PC-9 (cell line): ENCODE results near the gene ZSCAN5B. TPM values are rescaled to one million over a fixed set of nuclear protein-coding genes. Genes with fewer than 3 reads are reported as not detected.
A peak's percentile ranks its signal among the peaks of the same experiment; 100 is the strongest.
"Not testable (repeated sequence)": the region's sequence is repeated elsewhere in the genome, so short reads cannot be mapped to it uniquely, and the experiment has no call there.

Experiments used
- Bru-seq: library from RNA; stranded (reverse); fragments of 400-500 nt; gene quantifications from one replicate; lab custom pipeline; 2021; lab: Mats Ljungman, UMichigan
- BruChase-seq, 2 experiments: library from RNA; stranded (reverse); fragments of 400-500 nt; gene quantifications; one replicate each; lab custom pipeline; 2021; lab: Mats Ljungman, UMichigan
- BruUV-seq: library from RNA; stranded (reverse); fragments of 400-500 nt; replicated peaks from 2 replicates; lab custom pipeline; 2021; lab: Mats Ljungman, UMichigan
- CTCF ChIA-PET: fragments of 300-600 bp; sonication (Branson Sonifier 250); formaldehyde crosslinking; loops from one replicate; lab custom pipeline; 2022; ENCODE audit warnings: antibody characterized with exemption; lab: Charles Lee
- POLR2A ChIA-PET: fragments of 300-600 bp; sonication (Branson Sonifier 250); formaldehyde crosslinking; loops from one replicate; lab custom pipeline; 2022; ENCODE audit warnings: antibody characterized with exemption; ENCODE audit not compliant: unreplicated experiment; lab: Charles Lee
- DNase-seq, 2 experiments: peaks; one replicate each; pipeline versions ENCODE4 v3.0.0 to v3.0.0-alpha.2; 2015 to 2022; ENCODE audit warnings: mixed read lengths in 1 of 2
- H2AFZ ChIP-seq: fragments of 200-600 bp; sonication (generic); 2 replicates; pipeline ENCODE4 v1.8.1; 2017; ENCODE audit warnings: antibody characterized with exemption
- H3F3A ChIP-seq: fragments of 200-600 bp; sonication (generic); 2 replicates; pipeline ENCODE4 v1.8.1; 2017; ENCODE audit warnings: antibody characterized with exemption, mild to moderate bottlenecking, low read depth; ENCODE audit not compliant: insufficient read depth
- H3K27ac ChIP-seq: fragments of 200-600 bp; sonication (generic); 2 replicates; pipeline ENCODE4 v1.6.1; 2016; ENCODE audit warnings: mixed run types
- H3K27me3 ChIP-seq: fragments of 200-600 bp; sonication (generic); 2 replicates; pipeline ENCODE4 v1.6.1; 2016; ENCODE audit warnings: low read depth, mixed run types; ENCODE audit not compliant: insufficient read depth
- H3K36me3 ChIP-seq: fragments of 200-600 bp; sonication (generic); 2 replicates; pipeline ENCODE4 v1.6.1; 2016; ENCODE audit warnings: low read depth, mixed run types
- H3K4me1 ChIP-seq: fragments of 200-600 bp; sonication (generic); replicated peaks from 2 replicates; pipeline ENCODE4 v1.6.1; 2016; ENCODE audit warnings: mixed run types; ENCODE audit not compliant: insufficient read depth
- H3K4me2 ChIP-seq: fragments of 200-600 bp; sonication (generic); 2 replicates; pipeline ENCODE4 v1.6.1; 2017; ENCODE audit warnings: mixed run types
- H3K4me3 ChIP-seq: fragments of 200-600 bp; sonication (generic); 2 replicates; pipeline ENCODE4 v1.6.1; 2016; ENCODE audit warnings: mixed run types
- H3K79me2 ChIP-seq: fragments of 200-600 bp; sonication (generic); 2 replicates; pipeline ENCODE4 v1.6.1; 2017; ENCODE audit warnings: low read depth, mixed run types
- H3K9me2 ChIP-seq: fragments of 200-600 bp; sonication (generic); 2 replicates; pipeline ENCODE4 v1.8.1; 2017; ENCODE audit warnings: mild to moderate bottlenecking; ENCODE audit not compliant: insufficient read depth
- H3K9me3 ChIP-seq: fragments of 200-600 bp; sonication (generic); 2 replicates; pipeline ENCODE4 v1.8.1; 2016; ENCODE audit warnings: low read depth; ENCODE audit not compliant: insufficient read depth
- H4K20me1 ChIP-seq: fragments of 200-600 bp; sonication (generic); 2 replicates; pipeline ENCODE4 v1.8.1; 2017; ENCODE audit not compliant: insufficient read depth
- EZH2 ChIP-seq: fragments of 200-600 bp; sonication (generic); IDR thresholded peaks from 2 replicates; pipeline ENCODE4 v1.8.0; 2017; ENCODE audit warnings: antibody characterized with exemption, low read depth
- intact Hi-C: fragments of 100-400 bp; cut with micrococcal nuclease; formaldehyde crosslinking; loops from one replicate; pipeline ENCODE4 v1.10.0; 2022; ENCODE audit not compliant: unreplicated experiment
- long read RNA-seq: library from polyadenylated mRNA; stranded (forward); transcript quantifications from one replicate; pipeline ENCODE4 v2.0.0, GENCODE V29; 2022
- total RNA-seq: library from RNA; stranded (reverse); gene quantifications from 2 replicates; pipeline ENCODE4 v1.2.3, GENCODE V29; 2021
- TF ChIP-seq, protein P1 (sequence below): fragments of 200-600 bp; sonication (generic); conservative IDR thresholded peaks from 2 replicates; pipeline ENCODE4 v1.6.1; 2017; ENCODE audit warnings: mixed run types, antibody characterized with exemption, mild to moderate bottlenecking, moderate library complexity

The ZSCAN5B gene, protein sequence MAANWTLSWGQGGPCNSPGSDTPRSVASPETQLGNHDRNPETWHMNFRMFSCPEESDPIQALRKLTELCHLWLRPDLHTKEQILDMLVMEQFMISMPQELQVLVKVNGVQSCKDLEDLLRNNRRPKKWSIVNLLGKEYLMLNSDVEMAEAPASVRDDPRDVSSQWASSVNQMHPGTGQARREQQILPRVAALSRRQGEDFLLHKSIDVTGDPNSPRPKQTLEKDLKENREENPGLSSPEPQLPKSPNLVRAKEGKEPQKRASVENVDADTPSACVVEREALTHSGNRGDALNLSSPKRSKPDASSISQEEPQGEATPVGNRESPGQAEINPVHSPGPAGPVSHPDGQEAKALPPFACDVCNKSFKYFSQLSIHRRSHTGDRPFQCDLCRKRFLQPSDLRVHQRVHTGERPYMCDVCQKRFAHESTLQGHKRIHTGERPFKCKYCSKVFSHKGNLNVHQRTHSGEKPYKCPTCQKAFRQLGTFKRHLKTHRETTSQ
- total RNA-seq: not detected in 2 replicates
- Bru-seq, nascent RNA: not detected
- BruChase-seq, experiment 1, labeled RNA remaining after a 2-hour chase: percentile 7 among the genes with signal in this experiment
- percentile 3 among the genes with signal in this experiment for BruChase-seq, experiment 2, labeled RNA remaining after a 6-hour chase
- long read RNA-seq: 0 reads

DNA sequence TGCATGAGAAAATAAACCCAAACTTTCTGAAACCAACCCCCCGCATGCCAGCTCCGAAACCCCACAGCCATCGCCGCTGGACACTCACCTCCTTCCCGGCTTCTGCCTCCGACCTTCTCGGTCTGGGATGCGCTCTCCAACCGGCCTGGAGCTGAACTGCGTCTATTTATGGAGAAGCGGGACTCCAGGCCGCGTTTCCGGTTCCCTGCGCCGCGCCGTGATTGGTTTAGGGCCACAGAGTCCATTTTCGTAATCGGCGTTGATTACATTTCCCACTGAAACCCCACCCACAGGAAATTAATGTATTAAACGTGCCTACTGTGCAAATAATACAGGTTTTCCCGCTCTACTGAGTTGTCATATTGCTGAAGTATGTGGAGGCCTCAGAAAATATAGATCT is at the start of gene ZSCAN5B:
Gene ZSCAN5B, minus strand, starts transcription at position 138 of the 400 bp plus-strand sequence. CDS start 4,731 bp downstream, outside the sequence.
- BruUV-seq, H2AFZ ChIP-seq, H3K36me3 ChIP-seq, POLR2A ChIA-PET, DNase-seq, H3K4me2 ChIP-seq, H4K20me1 ChIP-seq, H3F3A ChIP-seq, H3K79me2 ChIP-seq, H3K4me1 ChIP-seq, H3K9me2 ChIP-seq, H3K9me3 ChIP-seq, intact Hi-C loops, H3K27ac ChIP-seq, H3K4me3 ChIP-seq: not testable (repeated sequence)
- peaks cover 90% of the 10 kb centered on the region for H3K27me3 ChIP-seq
- CTCF ChIA-PET: interaction anchor here (0.8 kb wide), 1 partner anchor 101 kb away, joined by 4 read pairs; no protein-coding TSS in a partner anchor

DNA sequence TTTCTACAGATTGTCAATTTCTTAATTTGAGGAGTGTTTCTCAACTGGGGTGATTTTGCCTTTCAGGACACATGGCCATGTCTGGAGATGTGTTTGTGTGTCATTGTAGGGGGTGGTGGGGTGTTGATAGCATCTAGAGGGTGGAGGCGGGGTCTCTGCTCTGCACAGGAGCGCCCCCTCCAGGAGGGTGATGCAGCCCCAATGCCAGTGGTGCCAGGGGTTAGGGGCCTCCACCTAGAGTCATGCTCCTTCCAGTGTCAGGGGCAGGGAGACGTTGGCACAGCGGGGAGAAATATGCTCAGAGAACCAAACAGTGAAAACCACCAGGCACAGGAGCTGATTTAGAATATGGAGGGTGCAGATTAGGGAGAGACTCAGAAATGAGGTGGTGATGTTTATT is 48.2 kb upstream of the ZSCAN5B start:
- H3K36me3 ChIP-seq, intact Hi-C loops, H3K9me2 ChIP-seq, H4K20me1 ChIP-seq, H3K27me3 ChIP-seq, CTCF ChIA-PET, DNase-seq, H3K4me1 ChIP-seq, H3K79me2 ChIP-seq, H3K4me3 ChIP-seq, H3K4me2 ChIP-seq, H3F3A ChIP-seq, BruUV-seq, H3K27ac ChIP-seq, H3K9me3 ChIP-seq, H2AFZ ChIP-seq, POLR2A ChIA-PET: not testable (repeated sequence)

DNA sequence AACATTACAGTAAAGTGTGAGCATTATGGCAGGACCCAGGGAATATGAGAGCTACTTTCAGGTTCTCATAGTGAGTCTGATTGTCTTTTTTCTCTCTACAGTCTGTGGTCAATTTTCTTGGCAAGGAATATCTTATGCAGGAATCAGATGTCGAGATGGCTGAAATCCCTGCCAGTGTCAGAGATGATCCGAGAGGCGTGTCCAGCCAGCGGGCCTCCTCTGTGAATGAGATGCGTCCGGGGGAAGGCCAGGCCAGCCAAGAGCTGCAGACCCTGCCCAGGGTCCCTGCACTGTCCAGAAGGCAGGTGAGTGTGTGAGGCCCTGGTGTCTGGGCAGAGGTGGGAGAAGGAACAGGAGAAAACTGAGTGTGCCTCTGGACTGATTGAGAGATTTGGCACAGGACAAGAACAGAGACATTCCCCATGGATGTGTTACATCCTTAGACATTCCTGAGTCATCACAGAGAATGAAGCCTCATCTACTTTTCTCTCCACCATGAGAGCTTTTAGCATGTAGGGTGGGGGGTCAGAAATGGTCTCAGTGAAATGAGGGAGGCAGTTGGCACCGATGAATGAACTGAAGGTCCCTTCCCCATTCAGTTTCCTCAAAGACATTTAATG is 47.6 kb upstream of the ZSCAN5B start:
- Histone ChIP-seq H3K4me2 (no peak overlapping the region), H3K9me2 (no peaks in the 10 kb centered on the region), H3K4me1 (no peaks in the 10 kb centered on the region), H4K20me1 (no peaks in the 10 kb centered on the region), H3K79me2 (no peaks in the 10 kb centered on the region), H3K4me3 (no peak overlapping the region), H3K27me3 (no peaks in the 10 kb centered on the region), H2AFZ (no peak overlapping the region), H3K27ac (no peak overlapping the region), H3K36me3 (no peaks in the 10 kb centered on the region), H3F3A (no peaks in the 10 kb centered on the region), H3K9me3 (no peaks in the 10 kb centered on the region)
- BruUV-seq: no TSS peak
- intact Hi-C loops: no loop called here
- DNase-seq: no peak
- POLR2A ChIA-PET: no interaction called here
- CTCF ChIA-PET: no interaction called here
- TF ChIP-seq, protein P1, sequence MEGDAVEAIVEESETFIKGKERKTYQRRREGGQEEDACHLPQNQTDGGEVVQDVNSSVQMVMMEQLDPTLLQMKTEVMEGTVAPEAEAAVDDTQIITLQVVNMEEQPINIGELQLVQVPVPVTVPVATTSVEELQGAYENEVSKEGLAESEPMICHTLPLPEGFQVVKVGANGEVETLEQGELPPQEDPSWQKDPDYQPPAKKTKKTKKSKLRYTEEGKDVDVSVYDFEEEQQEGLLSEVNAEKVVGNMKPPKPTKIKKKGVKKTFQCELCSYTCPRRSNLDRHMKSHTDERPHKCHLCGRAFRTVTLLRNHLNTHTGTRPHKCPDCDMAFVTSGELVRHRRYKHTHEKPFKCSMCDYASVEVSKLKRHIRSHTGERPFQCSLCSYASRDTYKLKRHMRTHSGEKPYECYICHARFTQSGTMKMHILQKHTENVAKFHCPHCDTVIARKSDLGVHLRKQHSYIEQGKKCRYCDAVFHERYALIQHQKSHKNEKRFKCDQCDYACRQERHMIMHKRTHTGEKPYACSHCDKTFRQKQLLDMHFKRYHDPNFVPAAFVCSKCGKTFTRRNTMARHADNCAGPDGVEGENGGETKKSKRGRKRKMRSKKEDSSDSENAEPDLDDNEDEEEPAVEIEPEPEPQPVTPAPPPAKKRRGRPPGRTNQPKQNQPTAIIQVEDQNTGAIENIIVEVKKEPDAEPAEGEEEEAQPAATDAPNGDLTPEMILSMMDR: no peak
- TF ChIP-seq EZH2: no peak

DNA sequence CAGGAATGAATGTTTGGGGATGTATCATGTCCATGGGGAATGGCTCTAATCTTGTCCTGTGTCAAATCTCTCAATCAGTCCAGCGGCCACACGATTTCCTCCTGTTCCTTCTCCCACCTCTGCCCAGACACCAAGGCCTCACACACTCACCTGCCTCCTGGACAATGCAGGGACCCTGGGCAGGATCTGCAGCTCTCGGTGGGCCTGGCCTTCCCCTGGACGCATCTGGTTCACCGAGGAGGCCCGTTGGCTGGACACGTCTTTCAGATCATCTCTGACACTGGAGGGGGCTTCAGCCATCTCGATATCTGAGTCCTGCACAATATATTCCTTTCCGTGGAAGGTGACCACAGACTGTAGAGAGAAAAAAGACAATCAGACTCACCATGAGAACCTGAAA is 25.9 kb upstream of the ZSCAN5B start:
- Histone ChIP-seq H3K9me2 (no peaks in the 10 kb centered on the region), H3K4me3 (no peak overlapping the region), H3K27me3 (no peaks in the 10 kb centered on the region), H3K9me3 (no peaks in the 10 kb centered on the region), H3K4me1 (no peaks in the 10 kb centered on the region), H3K27ac (no peak overlapping the region), H2AFZ (no peak overlapping the region), H3K79me2 (no peaks in the 10 kb centered on the region), H3K4me2 (no peak overlapping the region), H3K36me3 (no peaks in the 10 kb centered on the region), H4K20me1 (no peaks in the 10 kb centered on the region), H3F3A (no peaks in the 10 kb centered on the region)
- DNase-seq: no peak
- no TSS peak for BruUV-seq
- intact Hi-C loops: no loop called here
- CTCF ChIA-PET: no interaction called here
- no peak for TF ChIP-seq EZH2
- TF ChIP-seq, protein P1: no peak
- POLR2A ChIA-PET: no interaction called here
